Mesendoderm (in vitro differentiated cells): ENCODE measurements around the gene ARMC9.

ENCODE experiments used
- DNase-seq: peaks from one replicate; pipeline ENCODE4 v3.0.0; 2013
- H2AK5ac ChIP-seq: 2 replicates; pipeline ENCODE4 v1.6.1; 2013; ENCODE audit warnings: low read length, inconsistent platforms
- H2BK120ac ChIP-seq: 2 replicates; pipeline ENCODE4 v1.6.1; 2013; ENCODE audit warnings: low read depth, mild to moderate bottlenecking, low read length, moderate library complexity, mixed read lengths
- H2BK15ac ChIP-seq: replicated peaks from 2 replicates; pipeline ENCODE4 v1.6.1; 2013; ENCODE audit warnings: low read depth, mild to moderate bottlenecking, moderate library complexity
- H2BK5ac ChIP-seq: 2 replicates; pipeline ENCODE4 v1.6.1; 2013; ENCODE audit warnings: low read length, inconsistent platforms
- H3K18ac ChIP-seq: 2 replicates; pipeline ENCODE4 v1.6.1; 2013; ENCODE audit warnings: mild to moderate bottlenecking, low read length, mixed read lengths
- H3K23ac ChIP-seq: one replicate; pipeline ENCODE4 v1.6.1; 2013; ENCODE audit warnings: low read length
- H3K27ac ChIP-seq: 2 replicates; pipeline ENCODE4 v1.5.1; 2013; ENCODE audit warnings: low read depth, mild to moderate bottlenecking, inconsistent platforms, low read length, moderate library complexity
- H3K27me3 ChIP-seq: 2 replicates; pipeline ENCODE4 v1.6.1; 2013; ENCODE audit warnings: low read length, control low read depth, mild to moderate bottlenecking, inconsistent platforms; ENCODE audit not compliant: insufficient read depth, poor library complexity
- H3K36me3 ChIP-seq: 2 replicates; pipeline ENCODE4 v1.6.1; 2013; ENCODE audit warnings: low read length, inconsistent platforms; ENCODE audit not compliant: control insufficient read depth, insufficient read depth
- H3K4ac ChIP-seq: one replicate; pipeline ENCODE4 v1.6.1; 2013; ENCODE audit warnings: low read depth, mild to moderate bottlenecking, low read length, moderate library complexity
- H3K4me1 ChIP-seq: 2 replicates; pipeline ENCODE4 v1.6.1; 2013; ENCODE audit warnings: low read depth, low read length, inconsistent platforms; ENCODE audit not compliant: control insufficient read depth
- H3K4me2 ChIP-seq: 2 replicates; pipeline ENCODE4 v1.6.1; 2013; ENCODE audit warnings: low read length
- H3K4me3 ChIP-seq: 2 replicates; pipeline ENCODE4 v1.5.1; 2013; ENCODE audit warnings: mild to moderate bottlenecking, low read length
- H3K56ac ChIP-seq: one replicate; pipeline ENCODE4 v1.6.1; 2013; ENCODE audit warnings: low read length
- H3K79me1 ChIP-seq: 2 replicates; pipeline ENCODE4 v1.6.1; 2013; ENCODE audit warnings: low read length, inconsistent platforms
- H3K79me2 ChIP-seq: 2 replicates; pipeline ENCODE4 v1.6.1; 2013; ENCODE audit warnings: mild to moderate bottlenecking, low read length; ENCODE audit not compliant: control insufficient read depth, insufficient read depth
- H3K9ac ChIP-seq: 2 replicates; pipeline ENCODE4 v1.6.1; 2013; ENCODE audit warnings: low read length, inconsistent platforms
- H4K5ac ChIP-seq: one replicate; pipeline ENCODE4 v1.6.1; 2013; ENCODE audit warnings: low read length
- H4K8ac ChIP-seq: one replicate; pipeline ENCODE4 v1.6.1; 2013; ENCODE audit warnings: low read depth, mild to moderate bottlenecking, control low read depth, low read length, moderate library complexity
- WGBS: extraction: QIAGEN DNeasy Blood & Tissue Kit; methylation state at CpG from one replicate; pipeline ENCODE4 v1.1.7; 2013; ENCODE audit warnings: low lambda C conversion rate, missing lambda C conversion rate; ENCODE audit not compliant: insufficient coverage; ENCODE audit errors: extremely low coverage; 5-methylcytosine and 5-hydroxymethylcytosine counted together

Gene ARMC9

DNA sequence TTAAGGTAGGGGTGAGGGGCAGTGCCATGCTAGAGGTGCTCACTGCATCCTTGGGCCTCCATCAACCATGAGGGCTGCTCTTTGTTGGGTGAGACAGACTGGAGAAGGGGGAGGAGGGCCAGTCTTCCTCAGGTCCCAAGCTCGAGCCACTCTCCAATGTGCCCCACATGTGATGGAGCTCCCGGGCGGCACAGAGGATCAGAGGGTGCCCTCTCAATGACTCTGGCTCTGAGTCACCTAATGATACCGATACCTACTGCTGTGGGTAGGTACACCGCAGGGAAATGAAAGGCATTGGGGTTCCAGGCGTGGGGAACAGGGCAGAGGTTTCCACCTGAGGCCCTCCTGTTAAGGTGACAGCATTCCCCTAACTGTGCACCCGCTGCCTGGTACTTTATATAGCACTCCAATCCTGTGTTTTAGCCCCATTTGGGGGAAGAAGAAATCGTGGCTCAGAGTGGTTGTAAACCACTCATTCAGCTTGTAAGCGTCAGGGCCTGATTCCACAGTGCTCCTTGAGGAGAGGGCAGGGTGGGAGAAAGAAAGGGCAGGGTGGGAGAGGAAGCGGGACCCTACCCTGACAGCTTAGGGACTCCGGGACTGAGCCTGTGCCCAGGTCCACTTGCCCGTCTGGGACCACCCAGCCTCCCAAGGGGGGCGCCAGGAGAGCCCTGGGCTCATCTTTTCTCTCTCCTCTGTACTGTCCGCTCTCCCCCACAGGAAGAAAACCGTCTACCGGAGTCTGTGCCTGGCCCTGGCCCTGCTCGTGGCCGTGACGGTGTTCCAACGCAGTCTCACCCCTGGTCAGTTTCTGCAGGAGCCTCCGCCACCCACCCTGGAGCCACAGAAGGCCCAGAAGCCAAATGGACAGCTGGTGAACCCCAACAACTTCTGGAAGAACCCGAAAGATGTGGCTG, 198.8 kb downstream of the ARMC9 start:
- H3K18ac ChIP-seq, result no peak overlapping the region
- H3K23ac ChIP-seq, result peak overlapping the region; percentile 89
- H3K79me1 ChIP-seq, result peaks cover 7% of the 10 kb centered on the region
- no peaks in the 10 kb centered on the region for H3K27me3 ChIP-seq
- H3K4ac ChIP-seq, result no peak overlapping the region
- no peak overlapping the region for H2BK15ac ChIP-seq
- H3K4me1 ChIP-seq, result peaks cover 13% of the 10 kb centered on the region
- peaks cover 40% of the 10 kb centered on the region for H3K79me2 ChIP-seq
- no peak overlapping the region for H2BK120ac ChIP-seq
- H4K8ac ChIP-seq, result no peak overlapping the region
- no CpG with 5 or more reads among the region's 22 CpGs for WGBS
- no peak overlapping the region for H2BK5ac ChIP-seq
- H3K4me3 ChIP-seq, result no peak overlapping the region
- peak overlapping the region; percentile 50 for H3K4me2 ChIP-seq
- peak overlapping the region; percentile 84 for H3K9ac ChIP-seq
- peaks cover 5% of the 10 kb centered on the region for H3K36me3 ChIP-seq
- H4K5ac ChIP-seq, result no peak overlapping the region
- DNase-seq, result no peak
- peak overlapping the region; percentile 74 for H2AK5ac ChIP-seq
- no peak overlapping the region for H3K27ac ChIP-seq
- H3K56ac ChIP-seq, result peak overlapping the region; percentile 67

DNA sequence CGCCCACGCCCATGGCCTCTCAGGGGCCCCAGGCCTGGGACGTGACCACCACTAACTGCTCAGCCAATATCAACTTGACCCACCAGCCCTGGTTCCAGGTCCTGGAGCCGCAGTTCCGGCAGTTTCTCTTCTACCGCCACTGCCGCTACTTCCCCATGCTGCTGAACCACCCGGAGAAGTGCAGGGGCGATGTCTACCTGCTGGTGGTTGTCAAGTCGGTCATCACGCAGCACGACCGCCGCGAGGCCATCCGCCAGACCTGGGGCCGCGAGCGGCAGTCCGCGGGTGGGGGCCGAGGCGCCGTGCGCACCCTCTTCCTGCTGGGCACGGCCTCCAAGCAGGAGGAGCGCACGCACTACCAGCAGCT, 199.5 kb downstream of the ARMC9 start:
- no peak overlapping the region for H3K27ac ChIP-seq
- H3K27me3 ChIP-seq, result no peaks in the 10 kb centered on the region

DNA sequence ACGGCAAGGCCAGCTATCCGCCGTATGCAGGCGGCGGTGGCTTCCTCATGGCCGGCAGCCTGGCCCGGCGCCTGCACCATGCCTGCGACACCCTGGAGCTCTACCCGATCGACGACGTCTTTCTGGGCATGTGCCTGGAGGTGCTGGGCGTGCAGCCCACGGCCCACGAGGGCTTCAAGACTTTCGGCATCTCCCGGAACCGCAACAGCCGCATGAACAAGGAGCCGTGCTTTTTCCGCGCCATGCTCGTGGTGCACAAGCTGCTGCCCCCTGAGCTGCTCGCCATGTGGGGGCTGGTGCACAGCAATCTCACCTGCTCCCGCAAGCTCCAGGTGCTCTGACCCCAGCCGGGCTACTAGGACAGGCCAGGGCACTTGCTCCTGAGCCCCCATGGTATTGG, 200.2 kb downstream of the ARMC9 start:
- H4K5ac ChIP-seq, result no peak overlapping the region
- peaks cover 5% of the 10 kb centered on the region for H3K36me3 ChIP-seq
- H3K79me2 ChIP-seq, result peaks cover 40% of the 10 kb centered on the region
- peak overlapping the region; percentile 62 for H3K56ac ChIP-seq
- H3K79me1 ChIP-seq, result peaks cover 7% of the 10 kb centered on the region
- no CpG with 5 or more reads among the region's 27 CpGs for WGBS
- H2BK120ac ChIP-seq, result no peak overlapping the region
- no peak overlapping the region for H2BK15ac ChIP-seq
- H2AK5ac ChIP-seq, result no peak overlapping the region
- no peak overlapping the region for H3K4me2 ChIP-seq
- H3K27ac ChIP-seq, result no peak overlapping the region
- H3K23ac ChIP-seq, result no peak overlapping the region
- no peak overlapping the region for H3K4ac ChIP-seq
- no peaks in the 10 kb centered on the region for H3K27me3 ChIP-seq
- DNase-seq, result no peak
- no peak overlapping the region for H3K4me3 ChIP-seq
- no peak overlapping the region for H3K18ac ChIP-seq
- H2BK5ac ChIP-seq, result no peak overlapping the region
- H3K9ac ChIP-seq, result no peak overlapping the region
- H3K4me1 ChIP-seq, result peaks cover 13% of the 10 kb centered on the region
- H4K8ac ChIP-seq, result no peak overlapping the region

More for the DNA sequence above, 199.5 kb downstream of the ARMC9 start:
- Histone ChIP-seq H3K79me2 (peaks cover 40% of the 10 kb centered on the region), H3K23ac (no peak overlapping the region), H3K79me1 (peaks cover 7% of the 10 kb centered on the region), H2BK15ac (no peak overlapping the region), H2BK120ac (no peak overlapping the region), H2BK5ac (no peak overlapping the region), H3K18ac (no peak overlapping the region), H4K8ac (no peak overlapping the region), H3K4me1 (peaks cover 13% of the 10 kb centered on the region), H4K5ac (no peak overlapping the region), H2AK5ac (no peak overlapping the region), H3K4ac (no peak overlapping the region), H3K9ac (no peak overlapping the region), H3K4me2 (no peak overlapping the region), H3K4me3 (no peak overlapping the region), H3K56ac (peak overlapping the region; percentile 25), H3K36me3 (peaks cover 5% of the 10 kb centered on the region)
- WGBS, result no CpG with 5 or more reads among the region's 28 CpGs
- DNase-seq, result no peak

DNA sequence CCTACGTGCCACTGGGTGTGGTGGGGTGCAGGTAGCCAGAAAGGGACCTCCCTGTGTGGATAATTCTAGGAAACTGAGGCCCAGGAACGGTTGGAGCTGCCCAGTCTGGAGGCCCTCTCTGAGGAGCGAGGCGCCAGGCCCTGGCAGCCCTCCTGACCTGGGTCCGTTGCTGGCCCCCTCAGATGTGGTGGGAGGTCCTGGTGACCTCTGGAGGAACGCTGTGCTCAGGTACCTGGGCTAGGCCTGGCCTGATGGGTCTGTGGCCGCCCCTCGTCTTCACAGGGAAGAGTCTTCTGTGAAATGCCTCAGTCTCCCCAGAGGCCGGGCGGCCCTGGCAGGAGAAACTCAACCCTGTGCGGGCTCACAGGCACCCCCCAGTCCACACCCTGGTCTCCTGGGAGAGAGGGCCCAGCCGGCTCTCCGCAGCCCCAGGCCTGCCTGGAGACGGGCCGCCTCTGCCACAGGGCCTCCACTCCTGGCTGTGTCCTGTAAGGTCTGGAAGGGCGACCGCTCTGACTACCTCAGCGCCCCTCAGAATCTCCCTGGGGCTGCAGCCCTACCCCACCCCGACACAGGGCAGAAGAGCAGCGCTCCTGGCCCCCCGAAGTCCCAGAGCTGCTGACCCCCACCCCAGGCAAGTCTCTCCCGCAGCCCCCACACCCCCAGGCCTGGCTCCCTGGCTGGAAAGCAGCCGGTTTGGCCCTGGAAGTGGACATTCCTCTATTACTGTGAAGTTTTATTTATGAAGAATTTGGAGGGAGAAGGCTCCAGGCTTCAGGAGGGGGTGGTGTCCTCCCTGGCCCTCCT, 200.8 kb downstream of the ARMC9 start:
- Histone ChIP-seq H3K36me3 (peaks cover 5% of the 10 kb centered on the region), H3K56ac (peak overlapping the region; percentile 62), H3K4me1 (peaks cover 13% of the 10 kb centered on the region), H2BK15ac (no peak overlapping the region), H3K27ac (no peak overlapping the region), H2AK5ac (no peak overlapping the region), H3K9ac (peak overlapping the region; percentile 15), H3K4ac (no peak overlapping the region), H3K4me2 (no peak overlapping the region), H2BK5ac (no peak overlapping the region), H3K79me2 (peaks cover 40% of the 10 kb centered on the region), H4K8ac (no peak overlapping the region), H3K27me3 (no peaks in the 10 kb centered on the region), H2BK120ac (no peak overlapping the region), H3K23ac (no peak overlapping the region), H3K18ac (peak overlapping the region; percentile 33), H3K79me1 (peaks cover 7% of the 10 kb centered on the region), H4K5ac (no peak overlapping the region), H3K4me3 (no peak overlapping the region)
- no CpG with 5 or more reads among the region's 23 CpGs for WGBS
- no peak for DNase-seq

DNA sequence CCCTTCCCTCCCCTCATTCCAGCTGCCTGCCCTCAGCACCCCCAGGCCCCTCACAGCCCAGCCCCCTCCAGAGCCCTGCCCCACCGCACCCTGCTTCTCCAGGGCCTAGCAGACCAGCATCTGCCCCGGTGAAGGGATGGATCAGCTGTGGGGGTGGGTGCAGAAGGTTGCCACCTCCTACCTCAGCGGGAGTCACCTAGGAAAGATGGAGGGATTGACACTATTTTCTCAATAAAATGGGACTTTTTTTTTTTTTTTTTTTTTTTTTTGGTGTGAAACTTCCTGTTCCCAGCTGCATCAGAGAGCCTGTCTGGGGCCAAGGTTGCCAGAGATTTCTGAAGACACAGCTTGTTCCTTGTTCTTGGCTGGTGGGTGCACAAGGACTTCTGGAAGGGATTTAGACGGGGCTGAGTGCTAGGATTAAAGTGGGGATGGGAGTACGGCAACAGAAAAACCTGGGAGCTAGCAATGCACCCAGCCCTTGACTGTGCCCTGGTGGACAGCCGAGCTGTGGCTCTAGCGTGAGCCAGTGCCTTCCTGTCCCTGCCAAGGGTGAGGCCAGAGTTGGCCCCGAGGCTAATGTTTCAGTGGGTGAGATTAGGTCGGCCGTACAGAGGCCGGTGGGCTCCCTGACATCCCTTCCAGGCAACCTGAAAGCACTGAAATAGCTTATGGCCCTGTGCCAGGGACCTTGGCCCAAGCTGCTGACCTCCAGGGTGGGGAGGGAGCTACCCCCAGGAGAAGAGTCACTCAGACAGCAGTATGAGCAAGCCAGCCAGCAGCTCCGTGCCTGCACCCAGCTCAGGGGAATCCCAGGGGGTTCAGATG, 201.6 kb downstream of the ARMC9 start:
- H4K5ac ChIP-seq, result no peak overlapping the region
- no CpG with 5 or more reads among the region's 12 CpGs for WGBS
- H2BK120ac ChIP-seq, result no peak overlapping the region
- H3K36me3 ChIP-seq, result peaks cover 5% of the 10 kb centered on the region
- H3K27ac ChIP-seq, result peak overlapping the region; percentile 2
- H3K79me1 ChIP-seq, result peaks cover 7% of the 10 kb centered on the region
- H3K4ac ChIP-seq, result no peak overlapping the region
- H3K56ac ChIP-seq, result peak overlapping the region; percentile 80
- no peak overlapping the region for H4K8ac ChIP-seq
- H2BK15ac ChIP-seq, result no peak overlapping the region
- peak overlapping the region; percentile 53 for H3K9ac ChIP-seq
- no peak for DNase-seq
- H2AK5ac ChIP-seq, result no peak overlapping the region
- H3K4me1 ChIP-seq, result peaks cover 10% of the 10 kb centered on the region
- peak overlapping the region; percentile 66 for H3K23ac ChIP-seq
- H3K4me3 ChIP-seq, result no peak overlapping the region
- peak overlapping the region; percentile 33 for H3K18ac ChIP-seq
- H3K79me2 ChIP-seq, result peaks cover 40% of the 10 kb centered on the region
- H3K27me3 ChIP-seq, result no peaks in the 10 kb centered on the region
- H3K4me2 ChIP-seq, result peak overlapping the region; percentile 15
- H2BK5ac ChIP-seq, result peak overlapping the region; percentile 76
